HepG2 (cell line): ENCODE data around the gene DCDC2. TPM values are rescaled to one million over a fixed set of nuclear protein-coding genes. Genes with fewer than 3 reads are reported as not detected.

Experiments used
- KLF13 ChIP-seq: sonication (generic); formaldehyde crosslinking; IDR thresholded peaks from 2 replicates; pipeline ENCODE4 v1.4.0; 2020; ENCODE audit warnings: mild to moderate bottlenecking, missing genetic modification reagents
- THAP11 ChIP-seq: IDR thresholded peaks from 2 replicates; pipeline ENCODE4 v1.6.1; 2016; ENCODE audit warnings: missing biosample characterization, missing genetic modification reagents
- ZNF614 ChIP-seq: IDR thresholded peaks from 2 replicates; pipeline ENCODE4 v1.6.1; 2018; ENCODE audit warnings: missing biosample characterization, missing genetic modification reagents, inconsistent platforms, borderline replicate concordance
- ZNF644 ChIP-seq: IDR thresholded peaks from 2 replicates; pipeline ENCODE4 v1.6.1; 2016; ENCODE audit warnings: low read depth
- ZNF678 ChIP-seq: sonication (generic); formaldehyde crosslinking; IDR thresholded peaks from 2 replicates; pipeline ENCODE4 v1.4.0; 2020; ENCODE audit warnings: mild to moderate bottlenecking, missing genetic modification reagents
- ZNF782 ChIP-seq: sonication (generic); formaldehyde crosslinking; IDR thresholded peaks from 2 replicates; pipeline ENCODE4 v1.4.0; 2020; ENCODE audit warnings: missing genetic modification reagents, mild to moderate bottlenecking, borderline replicate concordance
- polyA plus RNA-seq, 8 experiments: library from polyadenylated mRNA; depleted of rRNA in 3 of 8; stranded (reverse) in 7 of 8; unstranded in 1 of 8; fragments of >200 nt; fragmentation: Illumina TruSeq in 4 of 8; extraction: Trizol in 4 of 8; gene quantifications; 2 replicates each; pipeline versions ENCODE4 v1.2.1 to v1.2.3, GENCODE V29; 2011 to 2016; ENCODE audit warnings: low read depth in 4 of 8, missing spikeins in 1 of 8, mixed read lengths in 1 of 8; ENCODE audit not compliant: insufficient read depth in 1 of 8
- total RNA-seq, 5 experiments: library from RNA; depleted of rRNA; stranded (reverse); fragments of >200 nt; fragmentation: Illumina TruSeq; extraction: Trizol; gene quantifications; 2 replicates each; pipeline ENCODE4 v1.2.3, GENCODE V29; 2016; ENCODE audit warnings: low read depth in 1 of 5
- TF ChIP-seq, protein P1 (sequence below): sonication (generic); formaldehyde crosslinking; IDR thresholded peaks from 2 replicates; pipeline ENCODE4 v1.5.1; 2020; ENCODE audit warnings: missing genetic modification reagents, mild to moderate bottlenecking, borderline replicate concordance
- TF ChIP-seq, protein P2 (sequence below), 2 experiments: sonication (generic) in 1 of 2; formaldehyde crosslinking in 1 of 2; IDR thresholded peaks; 2 replicates each; pipeline versions ENCODE4 v1.4.0 to v1.6.1; 2016 to 2020; ENCODE audit warnings: borderline replicate concordance in 1 of 2, low read depth in 1 of 2, mild to moderate bottlenecking in 1 of 2, missing genetic modification reagents in 1 of 2

DCDC2 gene
- total and polyA plus RNA-seq, 2 of the 13 experiments (the other 11 are each of a cell fraction or from before 2014, with no cell fraction given): 9.0 to 36.2 TPM

GRCh38 chr6:24148154-24148570 is 209.7 kb downstream of the DCDC2 start (continued):
- TF ChIP-seq, protein P1, sequence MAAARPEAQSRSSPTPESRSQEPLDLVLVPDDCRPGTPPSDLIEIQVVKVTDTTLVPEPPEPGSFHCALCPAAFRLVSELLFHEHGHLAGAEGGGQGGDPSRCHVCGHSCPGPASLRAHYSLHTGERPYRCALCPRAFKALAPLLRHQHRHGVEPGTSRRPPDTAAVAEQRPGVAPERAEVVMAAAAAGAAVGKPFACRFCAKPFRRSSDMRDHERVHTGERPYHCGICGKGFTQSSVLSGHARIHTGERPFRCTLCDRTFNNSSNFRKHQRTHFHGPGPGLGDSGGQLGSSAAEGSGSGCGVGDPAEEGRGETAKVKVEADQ (CRISPR knock-in tag): no peak
- TF ChIP-seq, protein P2, sequence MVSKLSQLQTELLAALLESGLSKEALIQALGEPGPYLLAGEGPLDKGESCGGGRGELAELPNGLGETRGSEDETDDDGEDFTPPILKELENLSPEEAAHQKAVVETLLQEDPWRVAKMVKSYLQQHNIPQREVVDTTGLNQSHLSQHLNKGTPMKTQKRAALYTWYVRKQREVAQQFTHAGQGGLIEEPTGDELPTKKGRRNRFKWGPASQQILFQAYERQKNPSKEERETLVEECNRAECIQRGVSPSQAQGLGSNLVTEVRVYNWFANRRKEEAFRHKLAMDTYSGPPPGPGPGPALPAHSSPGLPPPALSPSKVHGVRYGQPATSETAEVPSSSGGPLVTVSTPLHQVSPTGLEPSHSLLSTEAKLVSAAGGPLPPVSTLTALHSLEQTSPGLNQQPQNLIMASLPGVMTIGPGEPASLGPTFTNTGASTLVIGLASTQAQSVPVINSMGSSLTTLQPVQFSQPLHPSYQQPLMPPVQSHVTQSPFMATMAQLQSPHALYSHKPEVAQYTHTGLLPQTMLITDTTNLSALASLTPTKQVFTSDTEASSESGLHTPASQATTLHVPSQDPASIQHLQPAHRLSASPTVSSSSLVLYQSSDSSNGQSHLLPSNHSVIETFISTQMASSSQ (IDR thresholded peaks at IDR 0.05; ENCODE audit: low read depth): peak; percentile 68; the same call in 1 of the 2 replicates
- TF ChIP-seq, protein P2 (CRISPR knock-in tag; IDR thresholded peaks at IDR 0.05; ENCODE audit: borderline replicate concordance): peak; percentile 85
- TF ChIP-seq ZNF678 (no peak), ZNF614 (CRISPR knock-in tag) (peak; percentile 47; the same call in 1 of the 2 replicates), THAP11 (CRISPR knock-in tag) (0 out of 2 replicates have a peak, but pooled peaks have one; percentile 50), KLF13 (CRISPR knock-in tag) (no peak), ZNF782 (CRISPR knock-in tag) (peak; percentile 59; the same call in 1 of the 2 replicates), ZNF644 (peak; percentile 70)
